ENCODE results near the gene TRIOBP. TPM values are rescaled to one million over a fixed set of nuclear protein-coding genes. Genes with fewer than 3 reads are reported as not detected.

Gene TRIOBP
- total RNA-seq, 1 experiment from 2014 or later: 28.7 TPM

DNA sequence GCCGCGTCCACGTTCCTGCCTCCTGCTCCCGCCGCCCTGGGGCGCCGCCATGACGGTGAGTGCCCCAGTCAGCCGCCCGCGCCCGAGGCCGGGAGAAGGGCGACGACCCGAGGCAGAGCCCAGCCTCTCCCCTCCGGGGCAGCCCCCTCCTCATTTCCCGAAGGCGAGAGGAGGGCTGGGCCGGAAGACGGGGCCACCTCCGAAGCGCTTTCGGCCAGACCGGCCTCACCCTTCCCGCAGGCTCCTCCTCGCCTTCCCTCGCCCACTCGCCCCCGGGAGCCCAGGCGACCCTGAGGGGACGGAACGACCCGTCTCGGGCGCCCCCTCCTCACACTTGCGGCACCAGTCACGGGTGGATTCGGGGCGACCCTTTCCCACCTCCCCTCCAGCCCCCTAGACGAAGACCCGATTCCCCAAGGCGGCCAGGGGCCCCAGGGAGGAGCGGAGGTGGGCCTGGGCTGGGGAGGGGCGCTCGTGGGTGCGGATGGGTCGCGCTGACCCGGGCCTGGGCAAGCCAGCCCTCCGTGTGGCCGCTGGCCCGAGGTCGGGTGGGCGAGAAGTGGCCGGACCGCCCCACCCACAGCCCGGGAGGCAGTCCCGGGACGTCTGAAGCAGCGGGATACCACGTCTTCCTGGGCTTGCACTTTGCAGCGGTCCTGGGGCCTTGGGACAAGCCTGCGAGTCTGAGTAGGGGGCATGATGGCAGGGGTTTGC lies 49.7 kb downstream of the TRIOBP start:
- Histone ChIP-seq H3K36me3 (ENCODE audit: insufficient read depth, low read length, poor library complexity, severe bottlenecking) (no peaks in the 10 kb centered on the region), H3K27ac (ENCODE audit: low read depth, low read length, poor library complexity, severe bottlenecking) (peak overlapping the region; percentile 91), H3K27me3 (replicated peaks; ENCODE audit: insufficient read depth, low read depth, low read length, poor library complexity) (no peaks in the 10 kb centered on the region), H3K4me3 (ENCODE audit: low read depth, low read length, poor library complexity, severe bottlenecking) (peak overlapping the region; percentile 86), H3K4me1 (ENCODE audit: insufficient read depth, low read length, poor library complexity, severe bottlenecking) (peaks cover 19% of the 10 kb centered on the region), H3K9me3 (ENCODE audit: low read depth, low read length, poor library complexity, severe bottlenecking) (no peaks in the 10 kb centered on the region)
- ChIA-PET POLR2A (ENCODE audit: low non-redundant PET) (no interaction called here), CTCF (no interaction called here)
- no peak for TF ChIP-seq CTCF (conservative IDR thresholded peaks at IDR 0.05; ENCODE audit: low read depth, low read length)
- no peak for TF ChIP-seq EZH2 (IDR thresholded peaks at IDR 0.05; ENCODE audit: borderline replicate concordance, low read depth, low read length, poor library complexity, severe bottlenecking)
- no peak for DNase-seq (ENCODE audit: low spot score)
- BruUV-seq (replicated peaks): TSS peak; percentile 20
- intact Hi-C loops (cut with micrococcal nuclease; ENCODE audit: unreplicated experiment): no loop called here

DNA sequence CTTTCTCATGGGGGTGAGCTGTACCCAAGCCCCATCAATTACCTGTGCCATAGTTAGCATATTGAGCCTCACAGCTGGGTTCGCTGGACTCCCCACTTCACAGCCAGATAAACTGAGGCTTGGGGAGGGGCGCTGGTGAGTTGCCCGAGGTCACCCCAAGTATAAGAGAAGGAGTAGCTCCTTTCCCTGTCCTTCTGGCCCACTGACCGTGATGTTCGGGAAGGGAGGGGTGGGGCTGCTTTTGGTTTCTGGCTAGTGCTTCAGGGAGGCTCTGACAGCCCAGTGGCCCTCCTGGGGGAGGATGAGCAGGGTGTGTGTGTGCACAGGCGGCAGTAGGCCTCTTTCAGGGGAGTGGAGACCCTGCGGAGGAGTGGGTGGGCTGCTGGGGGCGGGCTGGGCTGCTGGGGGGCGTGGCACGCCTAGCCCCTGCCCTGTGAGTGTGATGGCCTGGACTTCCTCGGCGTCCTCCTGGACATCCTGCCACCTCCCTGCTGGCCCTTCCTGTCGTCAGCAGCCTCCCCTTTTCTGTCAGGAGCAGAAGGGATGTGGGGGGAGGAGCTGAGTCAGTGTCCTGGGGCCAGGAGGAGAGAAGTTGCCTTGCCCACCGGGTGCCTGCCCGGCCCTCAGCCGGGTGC lies 50.3 kb downstream of the TRIOBP start:
- CTCF ChIA-PET: no interaction called here
- DNase-seq (ENCODE audit: low spot score): no peak
- H3K4me3 ChIP-seq (ENCODE audit: low read depth, low read length, poor library complexity, severe bottlenecking): peak overlapping the region; percentile 86
- TF ChIP-seq EZH2 (IDR thresholded peaks at IDR 0.05; ENCODE audit: borderline replicate concordance, low read depth, low read length, poor library complexity, severe bottlenecking): no peak
- TF ChIP-seq CTCF (conservative IDR thresholded peaks at IDR 0.05; ENCODE audit: low read depth, low read length): no peak
- H3K4me1 ChIP-seq (ENCODE audit: insufficient read depth, low read length, poor library complexity, severe bottlenecking): peaks cover 19% of the 10 kb centered on the region
- POLR2A ChIA-PET (ENCODE audit: low non-redundant PET): no interaction called here
- BruUV-seq (replicated peaks): no TSS peak
- no peaks in the 10 kb centered on the region for H3K27me3 ChIP-seq (replicated peaks; ENCODE audit: insufficient read depth, low read depth, low read length, poor library complexity)
- peak overlapping the region; percentile 91 for H3K27ac ChIP-seq (ENCODE audit: low read depth, low read length, poor library complexity, severe bottlenecking)
- H3K9me3 ChIP-seq (ENCODE audit: low read depth, low read length, poor library complexity, severe bottlenecking): no peaks in the 10 kb centered on the region
- intact Hi-C loops (cut with micrococcal nuclease; ENCODE audit: unreplicated experiment): no loop called here
- no peaks in the 10 kb centered on the region for H3K36me3 ChIP-seq (ENCODE audit: insufficient read depth, low read length, poor library complexity, severe bottlenecking)

- H3K9me3 ChIP-seq (ENCODE audit: low read depth, low read length, poor library complexity, severe bottlenecking): no peaks in the 10 kb centered on the region
- no peak overlapping the region for H3K27ac ChIP-seq (ENCODE audit: low read depth, low read length, poor library complexity, severe bottlenecking)
- ChIA-PET POLR2A (ENCODE audit: low non-redundant PET) (no interaction called here), CTCF (no interaction called here)
- intact Hi-C loops (cut with micrococcal nuclease; ENCODE audit: unreplicated experiment): no loop called here
- no peak for TF ChIP-seq EZH2 (IDR thresholded peaks at IDR 0.05; ENCODE audit: borderline replicate concordance, low read depth, low read length, poor library complexity, severe bottlenecking)
- TF ChIP-seq CTCF (conservative IDR thresholded peaks at IDR 0.05; ENCODE audit: low read depth, low read length): no peak
- no TSS peak for BruUV-seq (replicated peaks)
- H3K36me3 ChIP-seq (ENCODE audit: insufficient read depth, low read length, poor library complexity, severe bottlenecking): peaks cover under 1% of the 10 kb centered on the region
- peaks cover 17% of the 10 kb centered on the region for H3K4me1 ChIP-seq (ENCODE audit: insufficient read depth, low read length, poor library complexity, severe bottlenecking)
- H3K27me3 ChIP-seq (replicated peaks; ENCODE audit: insufficient read depth, low read depth, low read length, poor library complexity): no peaks in the 10 kb centered on the region
- peak overlapping the region; percentile 86 for H3K4me3 ChIP-seq (ENCODE audit: low read depth, low read length, poor library complexity, severe bottlenecking)
- DNase-seq (ENCODE audit: low spot score): no peak
Observed at GRCh38 chr22:37747715-37748100, 50.9 kb downstream of the TRIOBP start.
